HCT116 (cell line): Measurements from ENCODE around the gene DDAH1.

ENCODE experiments used
- EGR1 ChIP-seq: IDR thresholded peaks from 2 replicates; pipeline ENCODE4 v1.6.1; 2012; ENCODE audit warnings: low read depth
- ELF1 ChIP-seq: IDR thresholded peaks from 2 replicates; pipeline ENCODE4 v1.6.1; 2012; ENCODE audit warnings: low read depth, borderline replicate concordance
- EZH2 ChIP-seq: fragments of 200-600 bp; sonication (generic); IDR thresholded peaks from 2 replicates; pipeline ENCODE4 v1.6.1; 2017; ENCODE audit warnings: antibody characterized with exemption, mixed run types
- EZH2phosphoT487 ChIP-seq: fragments of 200-600 bp; IDR thresholded peaks from 2 replicates; pipeline ENCODE4 v1.6.1; 2018; ENCODE audit warnings: antibody characterized with exemption, borderline replicate concordance
- POLR2A ChIP-seq: IDR thresholded peaks from 2 replicates; pipeline ENCODE4 v1.7.0; 2011; ENCODE audit warnings: borderline replicate concordance; ENCODE audit not compliant: insufficient read depth, insufficient read length; ENCODE audit errors: extremely low read depth
- POLR2AphosphoS5 ChIP-seq: IDR thresholded peaks from 2 replicates; pipeline ENCODE4 v1.6.1; 2011; ENCODE audit warnings: mild to moderate bottlenecking, low read depth, low read length, moderate library complexity
- RAD21 ChIP-seq: IDR thresholded peaks from 2 replicates; pipeline ENCODE4 v1.6.1; 2012; ENCODE audit warnings: low read depth, mild to moderate bottlenecking
- SP1 ChIP-seq: IDR thresholded peaks from 2 replicates; pipeline ENCODE4 v1.6.1; 2012; ENCODE audit warnings: low read depth
- ZFX ChIP-seq: fragments of 450-650 bp; IDR thresholded peaks from 2 replicates; pipeline ENCODE4 v1.6.1; 2017
- ZNF274 ChIP-seq: fragments of 200-500 bp; sonication (Bioruptor generic); IDR thresholded peaks from 2 replicates; pipeline ENCODE4 v1.6.1; 2014; ENCODE audit warnings: mild to moderate bottlenecking, low read depth, low read length, inconsistent platforms
- TF ChIP-seq, protein P1 (sequence below), 3 experiments: fragments of 200-600 bp in 1 of 3; sonication (generic) in 1 of 3; IDR thresholded peaks in 2 of 3; conservative IDR thresholded peaks in 1 of 3; 2 replicates each; pipeline ENCODE4 v1.5.1; 2012 to 2017; ENCODE audit warnings: low read depth in 2 of 3, low read length in 2 of 3, antibody characterized with exemption in 1 of 3, borderline replicate concordance in 1 of 3, control low read depth in 1 of 3, mild to moderate bottlenecking in 1 of 3, mixed read lengths in 1 of 3, mixed run types in 1 of 3, moderate library complexity in 1 of 3; ENCODE audit not compliant: insufficient read depth in 1 of 3
- TF ChIP-seq, protein P2 (sequence below): IDR thresholded peaks from 2 replicates; pipeline ENCODE4 v1.6.1; 2011; ENCODE audit warnings: mild to moderate bottlenecking, low read length, moderate library complexity; ENCODE audit not compliant: insufficient replicate concordance; ENCODE audit errors: extremely low read depth
- TF ChIP-seq, protein P3 (sequence below): IDR thresholded peaks from 2 replicates; pipeline ENCODE4 v1.6.1; 2012

DNA sequence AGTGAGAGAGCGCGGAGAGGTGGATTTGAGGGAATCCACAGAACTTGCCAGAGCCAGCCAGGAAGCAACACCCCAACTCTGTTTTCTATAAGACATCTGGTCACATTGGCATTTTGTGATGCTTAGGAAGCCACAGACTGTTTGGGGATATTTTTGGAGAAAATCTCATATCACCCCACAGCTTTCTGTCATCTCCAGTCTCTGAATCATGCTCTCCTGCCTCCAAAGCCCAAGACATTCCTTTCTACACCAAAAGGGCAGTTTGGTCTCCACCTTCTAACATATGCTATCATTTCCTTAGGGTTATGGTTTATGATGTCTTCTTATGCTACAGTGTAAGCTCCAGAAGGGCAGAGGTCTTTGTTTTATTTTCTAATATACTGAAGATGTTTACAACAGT, 174.1 kb downstream of the DDAH1 start:
- TF ChIP-seq EZH2phosphoT487 (no peak), EZH2 (no peak), ZFX (no peak), ELF1 (no peak), POLR2A (no peak), POLR2AphosphoS5 (no peak), RAD21 (no peak), SP1 (no peak), ZNF274 (no peak), EGR1 (no peak)
- TF ChIP-seq, protein P1, sequence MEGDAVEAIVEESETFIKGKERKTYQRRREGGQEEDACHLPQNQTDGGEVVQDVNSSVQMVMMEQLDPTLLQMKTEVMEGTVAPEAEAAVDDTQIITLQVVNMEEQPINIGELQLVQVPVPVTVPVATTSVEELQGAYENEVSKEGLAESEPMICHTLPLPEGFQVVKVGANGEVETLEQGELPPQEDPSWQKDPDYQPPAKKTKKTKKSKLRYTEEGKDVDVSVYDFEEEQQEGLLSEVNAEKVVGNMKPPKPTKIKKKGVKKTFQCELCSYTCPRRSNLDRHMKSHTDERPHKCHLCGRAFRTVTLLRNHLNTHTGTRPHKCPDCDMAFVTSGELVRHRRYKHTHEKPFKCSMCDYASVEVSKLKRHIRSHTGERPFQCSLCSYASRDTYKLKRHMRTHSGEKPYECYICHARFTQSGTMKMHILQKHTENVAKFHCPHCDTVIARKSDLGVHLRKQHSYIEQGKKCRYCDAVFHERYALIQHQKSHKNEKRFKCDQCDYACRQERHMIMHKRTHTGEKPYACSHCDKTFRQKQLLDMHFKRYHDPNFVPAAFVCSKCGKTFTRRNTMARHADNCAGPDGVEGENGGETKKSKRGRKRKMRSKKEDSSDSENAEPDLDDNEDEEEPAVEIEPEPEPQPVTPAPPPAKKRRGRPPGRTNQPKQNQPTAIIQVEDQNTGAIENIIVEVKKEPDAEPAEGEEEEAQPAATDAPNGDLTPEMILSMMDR (IDR thresholded peaks at IDR 0.05 in 2 of 3, conservative IDR thresholded peaks at IDR 0.05 in 1 of 3; ENCODE audit: borderline replicate concordance in 1 of 3, insufficient read depth in 1 of 3, low read depth in 2 of 3, low read length in 2 of 3) = no peak
- TF ChIP-seq, protein P2, sequence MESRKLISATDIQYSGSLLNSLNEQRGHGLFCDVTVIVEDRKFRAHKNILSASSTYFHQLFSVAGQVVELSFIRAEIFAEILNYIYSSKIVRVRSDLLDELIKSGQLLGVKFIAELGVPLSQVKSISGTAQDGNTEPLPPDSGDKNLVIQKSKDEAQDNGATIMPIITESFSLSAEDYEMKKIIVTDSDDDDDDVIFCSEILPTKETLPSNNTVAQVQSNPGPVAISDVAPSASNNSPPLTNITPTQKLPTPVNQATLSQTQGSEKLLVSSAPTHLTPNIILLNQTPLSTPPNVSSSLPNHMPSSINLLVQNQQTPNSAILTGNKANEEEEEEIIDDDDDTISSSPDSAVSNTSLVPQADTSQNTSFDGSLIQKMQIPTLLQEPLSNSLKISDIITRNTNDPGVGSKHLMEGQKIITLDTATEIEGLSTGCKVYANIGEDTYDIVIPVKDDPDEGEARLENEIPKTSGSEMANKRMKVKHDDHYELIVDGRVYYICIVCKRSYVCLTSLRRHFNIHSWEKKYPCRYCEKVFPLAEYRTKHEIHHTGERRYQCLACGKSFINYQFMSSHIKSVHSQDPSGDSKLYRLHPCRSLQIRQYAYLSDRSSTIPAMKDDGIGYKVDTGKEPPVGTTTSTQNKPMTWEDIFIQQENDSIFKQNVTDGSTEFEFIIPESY = no peak
- TF ChIP-seq, protein P3, sequence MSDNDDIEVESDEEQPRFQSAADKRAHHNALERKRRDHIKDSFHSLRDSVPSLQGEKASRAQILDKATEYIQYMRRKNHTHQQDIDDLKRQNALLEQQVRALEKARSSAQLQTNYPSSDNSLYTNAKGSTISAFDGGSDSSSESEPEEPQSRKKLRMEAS = no peak
